Epithelial cell of esophagus (primary cell): ENCODE data around the gene CT45A8.
"Not testable (repeated sequence)": the region's sequence is repeated elsewhere in the genome, so short reads cannot be mapped to it uniquely, and the experiment has no call there.

Experiments
- DNase-seq: peaks from one replicate; pipeline ENCODE4 v3.0.0; 2010; ENCODE audit warnings: low read depth
- H3K4me3 ChIP-seq: 2 replicates; pipeline ENCODE4 v1.5.1; 2011; ENCODE audit warnings: mild to moderate bottlenecking, low read length, control low read depth
- CTCF ChIP-seq: IDR thresholded peaks from 2 replicates; pipeline ENCODE4 v1.5.1; 2011; ENCODE audit warnings: low read depth, mild to moderate bottlenecking, low read length, control low read depth, inconsistent platforms; ENCODE audit not compliant: insufficient read depth; ENCODE audit errors: missing control alignments

The CT45A8 gene

GRCh38 chrX:135854438-135854837 lies at the start of gene CT45A8:
Gene CT45A8, minus strand, starts transcription at chrX:135854538. Its CDS starts 3,755 bp downstream, at chrX:135850783.
- not testable (repeated sequence) for DNase-seq, H3K4me3 ChIP-seq

- DNase-seq: no peak
- TF ChIP-seq CTCF: no peak
- no peak within 1 kb of the TSS for H3K4me3 ChIP-seq
These were observed 39.0 kb upstream of the CT45A8 start, which contains the start of the genes CT45A10 and SAGE1 for GRCh38 chrX:135893294-135893817. Gene CT45A10, minus strand, starts transcription at chrX:135893444. Its CDS starts 8,100 bp downstream, at chrX:135885344. Gene SAGE1, plus strand, starts transcription at chrX:135893716. Its CDS starts 2,527 bp downstream, at chrX:135896243.

- no peak for TF ChIP-seq CTCF
- DNase-seq: no peak
- H3K4me3 ChIP-seq: no peak overlapping the region
These were observed 38.4 kb upstream of the CT45A8 start for GRCh38 chrX:135892781-135893180.

GRCh38 chrX:135890087-135890585 lies 35.8 kb upstream of the CT45A8 start:
- no peak for DNase-seq
- TF ChIP-seq CTCF: no peak
- no peak overlapping the region for H3K4me3 ChIP-seq

GRCh38 chrX:135888976-135889375 lies 34.6 kb upstream of the CT45A8 start:
- not testable (repeated sequence) for H3K4me3 ChIP-seq, DNase-seq

- H3K4me3 ChIP-seq, DNase-seq: not testable (repeated sequence)
These were observed 33.9 kb upstream of the CT45A8 start for GRCh38 chrX:135888230-135888629.

- H3K4me3 ChIP-seq, DNase-seq: not testable (repeated sequence)
These were observed 28.4 kb upstream of the CT45A8 start for GRCh38 chrX:135882741-135883140.

- not testable (repeated sequence) for DNase-seq
These were observed 17.4 kb upstream of the CT45A8 start, which contains the start of gene CT45A9 for GRCh38 chrX:135871712-135872111. Gene CT45A9, minus strand, starts transcription at chrX:135871812. Its CDS starts 3,751 bp downstream, at chrX:135868061.

GRCh38 chrX:135837180-135837579 lies 17.2 kb downstream of the CT45A8 start, which contains the start of gene CT45A7:
Gene CT45A7, minus strand, starts transcription at chrX:135837280. Its CDS starts 3,747 bp downstream, at chrX:135833533.
- not testable (repeated sequence) for H3K4me3 ChIP-seq, DNase-seq

More at GRCh38 chrX:135871712-135872111, 17.4 kb upstream of the CT45A8 start, which contains the start of gene CT45A9:
- H3K4me3 ChIP-seq: not testable (repeated sequence)

GRCh38 chrX:135819912-135820311 lies 34.4 kb downstream of the CT45A8 start, which contains the start of gene CT45A2:
Gene CT45A2, minus strand, starts transcription at chrX:135820012. Its CDS starts 3,747 bp downstream, at chrX:135816265.
- H3K4me3 ChIP-seq, DNase-seq: not testable (repeated sequence)

GRCh38 chrX:135802687-135803086 lies 51.7 kb downstream of the CT45A8 start, which contains the start of gene CT45A6:
Gene CT45A6, minus strand, starts transcription at chrX:135802787. Its CDS starts 3,794 bp downstream, at chrX:135798993.
- DNase-seq, H3K4me3 ChIP-seq: not testable (repeated sequence)
